ENCODE data around the gene A3GALT2. TPM values are rescaled to one million over a fixed set of nuclear protein-coding genes. Genes with fewer than 3 reads are reported as not detected.

The A3GALT2 gene
- total RNA-seq, 4 donors from 2014 or later, result 0.89 TPM; not detected in 3

DNA sequence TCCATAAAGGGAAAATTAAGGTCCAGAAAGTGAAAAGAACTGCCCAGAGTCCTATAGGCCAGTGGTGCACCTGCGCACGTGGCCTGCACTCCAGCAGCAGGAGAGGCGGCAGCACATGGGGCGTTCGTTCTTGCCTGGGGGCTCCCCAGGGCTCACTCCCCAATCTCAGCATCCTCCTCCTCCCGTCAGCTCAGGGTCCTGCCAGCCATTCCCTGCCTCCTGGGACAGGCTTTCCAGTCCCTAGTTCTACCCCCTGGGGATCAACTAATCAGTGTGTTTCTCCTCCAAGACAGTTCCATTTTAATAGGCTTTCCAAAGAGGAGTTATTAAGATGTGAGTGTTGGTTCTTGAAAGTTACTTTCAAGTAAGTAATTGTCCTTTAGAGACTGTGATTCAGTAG is 1.2 kb upstream of the A3GALT2 start:
- WGBS, 2 donors, result 81 to 87% methylated on average over 6 of the region's 6 CpGs
- no peak for TF ChIP-seq POLR2A (IDR thresholded peaks at IDR 0.05)
- TF ChIP-seq CTCF (IDR thresholded peaks at IDR 0.05), result no peak
- Histone ChIP-seq H3K27me3 (no peaks in the 10 kb centered on the region), H3K9me3 (no peaks in the 10 kb centered on the region), H3K4me3 (replicated peaks in 1 of 3) (no peak overlapping the region), H3K36me3 (peaks cover 36 to 47% of the 10 kb centered on the region in 2 donors), H3K27ac (no peak overlapping the region), H3K4me1 (peaks cover 12 to 47% of the 10 kb centered on the region in 2 donors)
- intact Hi-C loops (cut with DNase I), result no loop called here
- DNase-seq, result no peak

GRCh38 chr1:33321178-33321577 is 280 bp upstream of the A3GALT2 start:
- 74 to 75% methylated on average over 3 to 5 of the region's 5 CpGs for WGBS, 2 donors

GRCh38 chr1:33319949-33320618 is 814 bp downstream of the A3GALT2 start:
- Histone ChIP-seq H3K27me3 (no peaks in the 10 kb centered on the region), H3K4me1 (peaks cover 7 to 34% of the 10 kb centered on the region in 2 donors), H3K27ac (no peak overlapping the region), H3K36me3 (peaks cover 17 to 28% of the 10 kb centered on the region in 2 donors), H3K4me3 (replicated peaks in 1 of 3) (no peak overlapping the region), H3K9me3 (no peaks in the 10 kb centered on the region)
- no peak for DNase-seq
- 71 to 76% methylated on average over 10 to 11 of the region's 12 CpGs for WGBS, 2 donors
- TF ChIP-seq CTCF (IDR thresholded peaks at IDR 0.05) (no peak), POLR2A (IDR thresholded peaks at IDR 0.05) (no peak)
- intact Hi-C loops (cut with DNase I), result no loop called here

More at GRCh38 chr1:33321178-33321577, 280 bp upstream of the A3GALT2 start:
- TF ChIP-seq POLR2A (IDR thresholded peaks at IDR 0.05) (no peak), CTCF (IDR thresholded peaks at IDR 0.05) (no peak)
- Histone ChIP-seq H3K27me3 (no peaks in the 10 kb centered on the region), H3K27ac (no peak overlapping the region), H3K36me3 (peaks cover 28 to 39% of the 10 kb centered on the region in 2 donors), H3K4me1 (peaks cover 9 to 41% of the 10 kb centered on the region in 2 donors), H3K4me3 (replicated peaks in 1 of 3) (no peak overlapping the region), H3K9me3 (no peaks in the 10 kb centered on the region)
- intact Hi-C loops (cut with DNase I), result no loop called here
- DNase-seq, result no peak

GRCh38 chr1:33319186-33319948 is 1.5 kb downstream of the A3GALT2 start:
- Histone ChIP-seq H3K4me3 (replicated peaks in 1 of 3) (no peak overlapping the region), H3K27ac (no peak overlapping the region), H3K4me1 (peaks cover 7 to 27% of the 10 kb centered on the region in 2 donors), H3K27me3 (no peaks in the 10 kb centered on the region), H3K9me3 (no peaks in the 10 kb centered on the region), H3K36me3 (peaks cover 10 to 21% of the 10 kb centered on the region in 2 donors)
- 87 to 95% methylated on average over 9 of the region's 9 CpGs for WGBS, 2 donors
- intact Hi-C loops (cut with DNase I), result no loop called here
- TF ChIP-seq POLR2A (IDR thresholded peaks at IDR 0.05) (no peak), CTCF (IDR thresholded peaks at IDR 0.05) (no peak)
- no peak for DNase-seq

DNA sequence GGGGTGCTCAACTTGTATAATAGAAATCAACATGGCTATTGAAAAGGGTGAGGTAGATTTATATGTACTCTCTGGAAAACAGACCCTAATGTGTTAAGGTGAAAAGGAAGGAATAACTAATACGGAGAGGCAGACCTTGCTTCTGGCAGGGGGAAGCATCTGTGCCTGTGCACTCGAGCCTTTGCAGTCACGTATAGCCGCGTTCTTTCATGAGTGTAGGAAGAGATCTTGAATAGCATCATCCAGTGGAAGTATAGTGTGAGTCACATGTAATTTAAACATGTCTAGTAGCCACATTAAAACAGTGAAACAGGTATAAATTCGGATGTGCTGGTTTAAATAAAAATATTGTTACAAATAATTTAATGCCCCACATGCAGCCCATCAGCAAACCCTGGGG is 3.0 kb downstream of the A3GALT2 start:
- no peak overlapping the region for H3K4me3 ChIP-seq (replicated peaks in 1 of 3)
- peaks cover 8 to 14% of the 10 kb centered on the region in 2 donors for H3K4me1 ChIP-seq
- 67 to 70% methylated on average over 6 of the region's 6 CpGs for WGBS, 2 donors

More for the DNA sequence above, 3.0 kb downstream of the A3GALT2 start:
- DNase-seq, result no peak
- no peaks in the 10 kb centered on the region for H3K9me3 ChIP-seq
- no peaks in the 10 kb centered on the region for H3K27me3 ChIP-seq
- peaks cover 0 to 8% of the 10 kb centered on the region in 2 donors for H3K36me3 ChIP-seq
- intact Hi-C loops (cut with DNase I), result no loop called here
- no peak overlapping the region for H3K27ac ChIP-seq
- TF ChIP-seq POLR2A (IDR thresholded peaks at IDR 0.05), result no peak
- TF ChIP-seq CTCF (IDR thresholded peaks at IDR 0.05), result no peak

Data from thyroid gland (tissue), 4 donors.